Effector memory CD4-positive, alpha-beta T cell (primary cell): ENCODE results near the gene USP2.
A peak's percentile ranks its signal among the peaks of the same experiment; 100 is the strongest.

ENCODE experiments used
- DNase-seq, 3 donors: peaks; one replicate each; pipeline ENCODE4 v3.0.0-alpha.2; 2020
- H3K27ac ChIP-seq: 2 replicates; pipeline ENCODE4 v1.7.0; 2013; ENCODE audit warnings: mild to moderate bottlenecking, low read length, moderate library complexity; ENCODE audit not compliant: insufficient read depth, poor library complexity, severe bottlenecking
- H3K27me3 ChIP-seq: replicated peaks from 2 replicates; pipeline ENCODE4 v1.7.0; 2013; ENCODE audit warnings: mild to moderate bottlenecking, low read length; ENCODE audit not compliant: insufficient read depth, control insufficient read depth, poor library complexity, severe bottlenecking
- H3K36me3 ChIP-seq: 2 replicates; pipeline ENCODE4 v1.7.0; 2013; ENCODE audit warnings: mild to moderate bottlenecking, low read length, moderate library complexity; ENCODE audit not compliant: control insufficient read depth, insufficient read depth
- H3K4me1 ChIP-seq: 2 replicates; pipeline ENCODE4 v1.7.0; 2013; ENCODE audit warnings: low read length, mild to moderate bottlenecking; ENCODE audit not compliant: control insufficient read depth, insufficient read depth, poor library complexity, severe bottlenecking
- H3K4me3 ChIP-seq: 2 replicates; pipeline ENCODE4 v1.7.0; 2013; ENCODE audit warnings: low read length, low read depth, mild to moderate bottlenecking; ENCODE audit not compliant: insufficient read depth, poor library complexity, severe bottlenecking
- H3K9me3 ChIP-seq: 2 replicates; pipeline ENCODE4 v1.7.0; 2013; ENCODE audit warnings: mild to moderate bottlenecking, low read length, moderate library complexity; ENCODE audit not compliant: control insufficient read depth

USP2 gene

GRCh38 chr11:119378851-119379465 is 2.5 kb downstream of the USP2 start:
- Histone ChIP-seq H3K4me3 (no peak overlapping the region), H3K27me3 (no peaks in the 10 kb centered on the region), H3K27ac (no peak overlapping the region), H3K36me3 (no peaks in the 10 kb centered on the region), H3K9me3 (no peaks in the 10 kb centered on the region), H3K4me1 (peaks cover 12% of the 10 kb centered on the region)
- DNase-seq = no peak

GRCh38 chr11:119377961-119378667 is 3.4 kb downstream of the USP2 start:
- H3K27me3 ChIP-seq = no peaks in the 10 kb centered on the region
- DNase-seq = no peak
- no peaks in the 10 kb centered on the region for H3K36me3 ChIP-seq
- no peak overlapping the region for H3K27ac ChIP-seq
- no peaks in the 10 kb centered on the region for H3K9me3 ChIP-seq
- no peak overlapping the region for H3K4me3 ChIP-seq
- H3K4me1 ChIP-seq = peaks cover 17% of the 10 kb centered on the region

GRCh38 chr11:119377112-119377901 is 4.2 kb downstream of the USP2 start:
- no peak for DNase-seq
- Histone ChIP-seq H3K27me3 (no peaks in the 10 kb centered on the region), H3K9me3 (no peaks in the 10 kb centered on the region), H3K36me3 (no peaks in the 10 kb centered on the region), H3K4me3 (no peak overlapping the region), H3K4me1 (peaks cover 17% of the 10 kb centered on the region), H3K27ac (no peak overlapping the region)

- H3K27ac ChIP-seq = no peak overlapping the region
- H3K4me1 ChIP-seq = peaks cover 10% of the 10 kb centered on the region
- DNase-seq = no peak
- peaks cover 4% of the 10 kb centered on the region for H3K27me3 ChIP-seq
- no peaks in the 10 kb centered on the region for H3K36me3 ChIP-seq
- no peak overlapping the region for H3K4me3 ChIP-seq
- H3K9me3 ChIP-seq = no peaks in the 10 kb centered on the region
Observed at GRCh38 chr11:119376197-119376847, 5.2 kb downstream of the USP2 start.

GRCh38 chr11:119375337-119376196 is 5.9 kb downstream of the USP2 start:
- H3K9me3 ChIP-seq = no peaks in the 10 kb centered on the region
- H3K4me3 ChIP-seq = no peak overlapping the region
- H3K4me1 ChIP-seq = peaks cover 5% of the 10 kb centered on the region
- DNase-seq = no peak
- peaks cover 4% of the 10 kb centered on the region for H3K27me3 ChIP-seq
- no peaks in the 10 kb centered on the region for H3K36me3 ChIP-seq
- no peak overlapping the region for H3K27ac ChIP-seq

- H3K27ac ChIP-seq = no peak overlapping the region
Observed at GRCh38 chr11:119374632-119375336, 6.7 kb downstream of the USP2 start.

GRCh38 chr11:119373921-119374631 is 7.4 kb downstream of the USP2 start:
- Histone ChIP-seq H3K27me3 (peaks cover 8% of the 10 kb centered on the region), H3K27ac (no peak overlapping the region), H3K4me3 (no peak overlapping the region), H3K9me3 (no peaks in the 10 kb centered on the region), H3K4me1 (peaks cover 5% of the 10 kb centered on the region), H3K36me3 (no peaks in the 10 kb centered on the region)
- DNase-seq = peak in 2 of 3 donors; percentile 14 to 17

More at GRCh38 chr11:119374632-119375336, 6.7 kb downstream of the USP2 start:
- Histone ChIP-seq H3K36me3 (no peaks in the 10 kb centered on the region), H3K27me3 (peaks cover 4% of the 10 kb centered on the region), H3K4me3 (no peak overlapping the region), H3K4me1 (peaks cover 5% of the 10 kb centered on the region), H3K9me3 (no peaks in the 10 kb centered on the region)
- no peak for DNase-seq

- Histone ChIP-seq H3K27ac (no peak overlapping the region), H3K4me3 (no peak overlapping the region), H3K9me3 (no peaks in the 10 kb centered on the region), H3K36me3 (no peaks in the 10 kb centered on the region), H3K4me1 (peaks cover 5% of the 10 kb centered on the region), H3K27me3 (peaks cover 8% of the 10 kb centered on the region)
- no peak for DNase-seq
Observed at GRCh38 chr11:119373059-119373920, 8.2 kb downstream of the USP2 start.
